Measurements from ENCODE around the gene TSPAN15. TPM values are rescaled to one million over a fixed set of nuclear protein-coding genes. Genes with fewer than 3 reads are reported as not detected.
A peak's percentile ranks its signal among the peaks of the same experiment; 100 is the strongest.

The TSPAN15 gene
- total and polyA plus RNA-seq, 9 donors = 2.8 to 13.7 (median 5.6) TPM

- no peak for DNase-seq
- Histone ChIP-seq H3K27me3 (no peaks in the 10 kb centered on the region), H3K4me1 (ENCODE audit: insufficient read depth) (no peaks in the 10 kb centered on the region), H3K27ac (no peak overlapping the region), H3K4me3 (no peak overlapping the region), H3K9me3 (no peaks in the 10 kb centered on the region), H3K36me3 (no peaks in the 10 kb centered on the region)
- WGBS, 3 donors = 57 to 76% (median 65%) methylated on average over 12 of the region's 12 CpGs
- intact Hi-C loops (cut with DNase I) = no loop called here
- no peak for TF ChIP-seq POLR2A (IDR thresholded peaks at IDR 0.05)
- TF ChIP-seq CTCF (IDR thresholded peaks at IDR 0.05) = no peak
- no peak for TF ChIP-seq EP300 (IDR thresholded peaks at IDR 0.05)
These were observed 41.6 kb downstream of the TSPAN15 start for GRCh38 chr10:69492746-69493462.

GRCh38 chr10:69494626-69495558 is 43.6 kb downstream of the TSPAN15 start:
- no peaks in the 10 kb centered on the region for H3K4me1 ChIP-seq (ENCODE audit: insufficient read depth)
- intact Hi-C loops (cut with DNase I) = no loop called here
- H3K9me3 ChIP-seq = no peaks in the 10 kb centered on the region
- WGBS, 3 donors = 73 to 78% (median 76%) methylated on average over 30 of the region's 30 CpGs
- no peaks in the 10 kb centered on the region for H3K27me3 ChIP-seq
- peak in 1 of 5 donors; percentile 19 for DNase-seq
- H3K4me3 ChIP-seq = no peak overlapping the region
- H3K27ac ChIP-seq = no peak overlapping the region
- TF ChIP-seq EP300 (IDR thresholded peaks at IDR 0.05) (no peak), CTCF (IDR thresholded peaks at IDR 0.05) (no peak), POLR2A (IDR thresholded peaks at IDR 0.05) (no peak)
- no peaks in the 10 kb centered on the region for H3K36me3 ChIP-seq

- no peak overlapping the region for H3K27ac ChIP-seq
- H3K4me3 ChIP-seq = no peak overlapping the region
- 96 to 99% (median 97%) methylated on average over 3 of the region's 3 CpGs for WGBS, 3 donors
- no peaks in the 10 kb centered on the region for H3K4me1 ChIP-seq (ENCODE audit: insufficient read depth)
- intact Hi-C loops (cut with DNase I) = no loop called here
- H3K9me3 ChIP-seq = no peaks in the 10 kb centered on the region
- no peak for DNase-seq
- no peaks in the 10 kb centered on the region for H3K36me3 ChIP-seq
- H3K27me3 ChIP-seq = no peaks in the 10 kb centered on the region
- TF ChIP-seq EP300 (IDR thresholded peaks at IDR 0.05) = no peak
- TF ChIP-seq CTCF (IDR thresholded peaks at IDR 0.05) = no peak
- TF ChIP-seq POLR2A (IDR thresholded peaks at IDR 0.05) = no peak
These were observed 44.4 kb downstream of the TSPAN15 start for GRCh38 chr10:69495666-69496065.

GRCh38 chr10:69496352-69497230 is 45.3 kb downstream of the TSPAN15 start:
- TF ChIP-seq POLR2A (IDR thresholded peaks at IDR 0.05) (no peak), EP300 (IDR thresholded peaks at IDR 0.05) (no peak), CTCF (IDR thresholded peaks at IDR 0.05) (no peak)
- Histone ChIP-seq H3K36me3 (no peaks in the 10 kb centered on the region), H3K4me1 (ENCODE audit: insufficient read depth) (no peaks in the 10 kb centered on the region), H3K27me3 (no peaks in the 10 kb centered on the region), H3K9me3 (no peaks in the 10 kb centered on the region), H3K4me3 (no peak overlapping the region), H3K27ac (no peak overlapping the region)
- 66 to 78% (median 73%) methylated on average over 6 of the region's 6 CpGs for WGBS, 3 donors
- DNase-seq = no peak
- intact Hi-C loops (cut with DNase I) = no loop called here
